H1 (cell line): Measurements from ENCODE around the gene ALK. TPM values are rescaled to one million over a fixed set of nuclear protein-coding genes. Genes with fewer than 3 reads are reported as not detected.

ENCODE experiments used
- CTCF ChIA-PET: fragments of 300-600 bp; sonication (Branson Sonifier 250); formaldehyde crosslinking; loops from one replicate; lab custom pipeline; 2021; ENCODE audit not compliant: partially characterized antibody; lab: Charles Lee
- POLR2A ChIA-PET: fragments of 300-600 bp; sonication (Branson Sonifier 250); formaldehyde crosslinking; loops from one replicate; lab custom pipeline; 2021; ENCODE audit warnings: inconsistent platforms; ENCODE audit not compliant: partially characterized antibody; lab: Charles Lee
- DNase-seq, 2 experiments: peaks; one replicate each; pipeline versions ENCODE4 v3.0.0 to v3.0.0-alpha.2; 2010 to 2022; ENCODE audit warnings: low spot score in 2 of 2, low read depth in 1 of 2, mixed read lengths in 1 of 2
- FAIRE-seq: peaks from 2 replicates; lab custom pipeline; 2011; peaks lifted over from hg19 to GRCh38; lab: Jason Lieb, UNC
- H2AFZ ChIP-seq: 2 replicates; pipeline ENCODE4 v1.8.1; 2012; ENCODE audit warnings: low read length, inconsistent platforms
- H2AK5ac ChIP-seq: 2 replicates; pipeline ENCODE4 v1.6.1; 2013; ENCODE audit warnings: low read depth, low read length
- H2BK120ac ChIP-seq: replicated peaks from 2 replicates; pipeline ENCODE3; 2013; ENCODE audit warnings: low read depth, low read length, inconsistent platforms
- H2BK12ac ChIP-seq: 2 replicates; pipeline ENCODE4 v1.6.1; 2013; ENCODE audit warnings: low read depth, low read length
- H2BK15ac ChIP-seq: 2 replicates; pipeline ENCODE4 v1.6.1; 2013; ENCODE audit warnings: low read length
- H2BK20ac ChIP-seq: 2 replicates; pipeline ENCODE4 v1.6.1; 2013; ENCODE audit warnings: low read length
- H2BK5ac ChIP-seq: 2 replicates; pipeline ENCODE4 v1.6.1; 2013; ENCODE audit warnings: low read depth, low read length
- H3K14ac ChIP-seq: 2 replicates; pipeline ENCODE4 v1.6.1; 2013; ENCODE audit warnings: inconsistent platforms; ENCODE audit not compliant: insufficient read length
- H3K18ac ChIP-seq: 2 replicates; pipeline ENCODE4 v1.6.1; 2013; ENCODE audit warnings: low read length; ENCODE audit errors: extremely low read depth
- H3K23ac ChIP-seq: 2 replicates; pipeline ENCODE4 v1.6.1; 2013; ENCODE audit warnings: inconsistent platforms; ENCODE audit not compliant: insufficient read length
- H3K23me2 ChIP-seq: 2 replicates; pipeline ENCODE4 v1.6.1; 2013; ENCODE audit warnings: low read depth, low read length
- H3K27ac ChIP-seq: 2 replicates; pipeline ENCODE4 v1.6.1; 2011; ENCODE audit warnings: low read depth, low read length, inconsistent platforms
- H3K27me3 ChIP-seq, 4 experiments: replicated peaks in 1 of 4; 1 replicate in 1 of 4; 2 replicates in 3 of 4; pipeline versions ENCODE4 v1.6.1 to v1.8.1; 2011 to 2013; ENCODE audit warnings: low read length in 3 of 4, mild to moderate bottlenecking in 3 of 4, inconsistent platforms in 2 of 4, mixed read lengths in 2 of 4, moderate library complexity in 1 of 4; ENCODE audit not compliant: control insufficient read depth in 3 of 4, insufficient read depth in 3 of 4; ENCODE audit errors: extremely low read depth in 1 of 4
- H3K36me3 ChIP-seq, 4 experiments: 2 replicates each; pipeline versions ENCODE4 v1.6.1 to v1.8.1; 2011 to 2013; ENCODE audit warnings: mild to moderate bottlenecking in 4 of 4, low read length in 3 of 4, moderate library complexity in 2 of 4, control low read depth in 1 of 4, inconsistent platforms in 1 of 4; ENCODE audit not compliant: insufficient read depth in 4 of 4, control insufficient read depth in 2 of 4
- H3K4ac ChIP-seq: replicated peaks from 2 replicates; pipeline ENCODE3; 2013; ENCODE audit warnings: low read length, low read depth, mixed read lengths, inconsistent platforms; ENCODE audit not compliant: insufficient read length
- H3K4me1 ChIP-seq, 4 experiments: replicated peaks in 1 of 4; 1 replicate in 1 of 4; 2 replicates in 3 of 4; pipeline versions ENCODE4 v1.6.1 to v1.8.1; 2011 to 2013; ENCODE audit warnings: low read length in 3 of 4, inconsistent platforms in 2 of 4, mixed read lengths in 1 of 4; ENCODE audit not compliant: insufficient read depth in 4 of 4, control insufficient read depth in 3 of 4
- H3K4me2 ChIP-seq, 2 experiments: 2 replicates each; pipeline versions ENCODE4 v1.6.1 to v1.8.1; 2011 to 2013; ENCODE audit warnings: low read depth in 2 of 2, low read length in 2 of 2, control low read depth in 1 of 2, inconsistent platforms in 1 of 2, mild to moderate bottlenecking in 1 of 2; ENCODE audit not compliant: insufficient read depth in 1 of 2
- H3K4me3 ChIP-seq, 4 experiments: fragments of 200-600, 300-600 bp in 1 of 4; sonication (generic), shearing (Covaris generic), sonication (Bioruptor Twin) in 1 of 4; 2 replicates each; pipeline versions ENCODE4 v1.5.1 to v1.8.1; 2011 to 2016; ENCODE audit warnings: low read length in 4 of 4, low read depth in 3 of 4, control low read depth in 2 of 4, inconsistent platforms in 2 of 4, mild to moderate bottlenecking in 2 of 4, mixed read lengths in 1 of 4, moderate library complexity in 1 of 4; ENCODE audit not compliant: insufficient read depth in 2 of 4; ENCODE audit errors: extremely low read depth in 1 of 4
- H3K56ac ChIP-seq: replicated peaks from 2 replicates; pipeline ENCODE3; 2013; ENCODE audit warnings: low read depth, mild to moderate bottlenecking, mixed read lengths, low read length, inconsistent platforms; ENCODE audit not compliant: insufficient read length
- H3K79me1 ChIP-seq: 2 replicates; pipeline ENCODE4 v1.6.1; 2013; ENCODE audit warnings: low read depth, low read length, control low read depth
- H3K79me2 ChIP-seq, 2 experiments: 2 replicates each; pipeline versions ENCODE4 v1.6.1 to v1.8.1; 2012 to 2013; ENCODE audit warnings: low read length in 2 of 2, mild to moderate bottlenecking in 2 of 2, inconsistent platforms in 1 of 2; ENCODE audit not compliant: insufficient read depth in 2 of 2, control insufficient read depth in 1 of 2
- H3K9ac ChIP-seq, 4 experiments: replicated peaks in 1 of 4; 1 replicate in 1 of 4; 2 replicates in 3 of 4; pipeline versions ENCODE4 v1.6.1 to v1.8.1; 2011 to 2013; ENCODE audit warnings: low read depth in 3 of 4, low read length in 3 of 4, control low read depth in 2 of 4, mild to moderate bottlenecking in 2 of 4, moderate library complexity in 2 of 4, inconsistent platforms in 1 of 4; ENCODE audit errors: extremely low read depth in 1 of 4
- H3K9me3 ChIP-seq, 2 experiments: 2 replicates each; pipeline versions ENCODE4 v1.6.1 to v1.8.1; 2012 to 2013; ENCODE audit warnings: mild to moderate bottlenecking in 2 of 2, moderate library complexity in 2 of 2, control low read depth in 1 of 2, inconsistent platforms in 1 of 2, low read depth in 1 of 2, low read length in 1 of 2, mixed read lengths in 1 of 2; ENCODE audit not compliant: insufficient read depth in 2 of 2
- H4K20me1 ChIP-seq, 2 experiments: replicated peaks in 1 of 2; 2 replicates each; pipeline versions ENCODE3 to v1.8.1; 2011 to 2013; ENCODE audit warnings: inconsistent platforms in 2 of 2, low read length in 2 of 2, mild to moderate bottlenecking in 1 of 2; ENCODE audit not compliant: insufficient read depth in 2 of 2, control insufficient read depth in 1 of 2
- H4K5ac ChIP-seq: 2 replicates; pipeline ENCODE4 v1.6.1; 2013; ENCODE audit warnings: low read length, low read depth, mixed read lengths, inconsistent platforms; ENCODE audit not compliant: insufficient read length
- H4K8ac ChIP-seq: 2 replicates; pipeline ENCODE4 v1.8.0; 2013; ENCODE audit warnings: mild to moderate bottlenecking, moderate library complexity, low read length, inconsistent platforms; ENCODE audit not compliant: insufficient read depth; ENCODE audit errors: extremely low read depth
- H4K91ac ChIP-seq: replicated peaks from 2 replicates; pipeline ENCODE3; 2013; ENCODE audit warnings: low read length, mixed read lengths, inconsistent platforms; ENCODE audit not compliant: insufficient read length
- CEBPB ChIP-seq: IDR thresholded peaks from 2 replicates; pipeline ENCODE4 v1.6.1; 2012; ENCODE audit warnings: low read depth, low read length
- CHD1 ChIP-seq: IDR thresholded peaks from 2 replicates; pipeline ENCODE4 v1.6.1; 2012; ENCODE audit warnings: low read depth, low read length, improper control_type of control experiment
- JUN ChIP-seq: IDR thresholded peaks from 2 replicates; pipeline ENCODE4 v1.6.1; 2011; ENCODE audit warnings: low read depth, mild to moderate bottlenecking, improper control_type of control experiment, low read length
- MAFK ChIP-seq: IDR thresholded peaks from 2 replicates; pipeline ENCODE4 v1.6.1; 2012; ENCODE audit warnings: low read depth, mild to moderate bottlenecking, improper control_type of control experiment, low read length
- WGBS, 2 experiments: shearing (Covaris generic) in 1 of 2; methylation state at CpG; one replicate each; pipeline versions ENCODE4 v1.1.6 to v1.1.7; 2013 to 2015; ENCODE audit warnings: low lambda C conversion rate in 2 of 2, mixed read lengths in 2 of 2, inconsistent platforms in 1 of 2, low coverage in 1 of 2, missing lambda C conversion rate in 1 of 2; ENCODE audit not compliant: insufficient replicate concordance in 2 of 2, insufficient coverage in 1 of 2, insufficient read length in 1 of 2; ENCODE audit errors: extremely low coverage in 1 of 2, missing lambda C conversion rate in 1 of 2; 5-methylcytosine and 5-hydroxymethylcytosine counted together
- polyA plus RNA-seq, 7 experiments: library from polyadenylated mRNA; depleted of rRNA in 3 of 7; stranded (reverse) in 5 of 7; unstranded in 2 of 7; fragments of >200 nt in 5 of 7; fragments of 200-250 nt in 2 of 7; gene quantifications; 1 replicate in 5 of 7; 2 replicates in 1 of 7; 4 replicates in 1 of 7; pipeline versions ENCODE4 v1.2.1 to v1.2.3, GENCODE V29; 2011 to 2013; ENCODE audit warnings: missing spikeins in 2 of 7, mixed read lengths in 2 of 7
- total RNA-seq: library from RNA; stranded (reverse); fragmentation: NEBNext Ultra II Directional; extraction: Animal tissue kit (Norgen Biotek cat#: 25700); gene quantifications from 2 replicates; pipeline ENCODE4 v1.2.1, GENCODE V29; 2021

The ALK gene
- total and polyA plus RNA-seq, 2 of the 8 experiments (the other 6 are each of a cell fraction or from before 2014, with no cell fraction given) = 0.02 to 0.09 TPM

- TF ChIP-seq MAFK = 0 out of 2 replicates have a peak, but pooled peaks have one; percentile 29
- no peak for TF ChIP-seq CHD1
- TF ChIP-seq JUN = no peak
- TF ChIP-seq CEBPB = no peak
- TF ChIP-seq, all 59 proteins: peak for 1
- FAIRE-seq = no peak
- Histone ChIP-seq H2AK5ac (no peak overlapping the region), H2BK5ac (no peak overlapping the region), H3K79me2 (no peaks in the 10 kb centered on the region), H4K8ac (no peak overlapping the region), H3K4me3 (no peak overlapping the region), H3K79me1 (no peaks in the 10 kb centered on the region), H3K9me3 (no peaks in the 10 kb centered on the region), H4K5ac (no peak overlapping the region), H3K4me1 (no peaks in the 10 kb centered on the region), H3K27me3 (no peaks in the 10 kb centered on the region), H3K9ac (no peak overlapping the region), H3K4me2 (no peak overlapping the region), H4K91ac (no peak overlapping the region), H2AFZ (no peak overlapping the region), H2BK15ac (no peak overlapping the region), H4K20me1 (no peaks in the 10 kb centered on the region), H3K23me2 (no peaks in the 10 kb centered on the region), H2BK120ac (no peak overlapping the region), H3K14ac (no peak overlapping the region), H2BK12ac (no peak overlapping the region), H3K23ac (no peak overlapping the region), H2BK20ac (no peak overlapping the region), H3K27ac (no peak overlapping the region), H3K36me3 (no peaks in the 10 kb centered on the region), H3K4ac (no peak overlapping the region), H3K18ac (no peak overlapping the region), H3K56ac (no peak overlapping the region)
- CTCF ChIA-PET = interaction anchor here (0.9 to 1.1 kb wide), 2 partner anchors 13 to 285 kb away, joined by 3 read pairs; no protein-coding TSS in a partner anchor
- DNase-seq = no peak
- POLR2A ChIA-PET = no interaction called here
- 95% methylated on average over 4 of the region's 4 CpGs; no CpG with 5 or more reads in 1 of the 2 experiments for WGBS, 2 experiments
These were observed 180.3 kb downstream of the ALK start for GRCh38 chr2:29741132-29741531.
